ENCODE results near the gene GJC3. TPM values are rescaled to one million over a fixed set of nuclear protein-coding genes. Genes with fewer than 3 reads are reported as not detected.
"Not testable (repeated sequence)": the region's sequence is repeated elsewhere in the genome, so short reads cannot be mapped to it uniquely, and the experiment has no call there.

GJC3 gene
- total RNA-seq, 1 experiment from 2014 or later: 2.3 TPM

DNA sequence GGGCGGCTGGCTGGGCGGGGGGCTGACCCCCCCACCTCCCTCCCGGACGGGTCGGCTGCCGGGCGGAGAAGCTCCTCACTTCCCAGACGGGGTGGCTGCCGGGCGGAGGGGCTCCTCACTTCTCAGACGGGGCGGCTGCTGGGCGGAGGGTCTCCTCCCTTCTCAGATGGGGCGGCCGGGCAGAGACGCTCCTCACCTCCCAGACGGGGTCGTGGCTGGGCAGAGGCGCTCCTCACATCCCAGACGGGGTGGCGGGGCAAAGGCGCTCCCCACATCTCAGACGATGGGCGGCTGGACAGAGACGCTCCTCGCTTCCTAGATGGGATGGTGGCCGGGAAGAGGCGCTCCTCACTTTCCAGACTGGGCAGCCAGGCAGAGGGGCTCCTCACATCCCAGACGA lies 41.1 kb downstream of the GJC3 start:
- DNase-seq; H2AFZ ChIP-seq (ENCODE audit: low read length); H3K79me1 ChIP-seq (ENCODE audit: insufficient read depth, low read depth, low read length, poor library complexity, severe bottlenecking); H4K91ac ChIP-seq (ENCODE audit: insufficient read length, low read depth, low read length); H3K27ac Mint-ChIP-seq; H3K4ac ChIP-seq (ENCODE audit: low read depth, low read length); H2BK15ac ChIP-seq (ENCODE audit: low read depth, low read length); H3K27me3 Mint-ChIP-seq (ENCODE audit: low read depth); H3K14ac ChIP-seq (ENCODE audit: insufficient read depth, low read length); H2BK12ac ChIP-seq (ENCODE audit: insufficient read length, low read depth, low read length); H3K56ac ChIP-seq (ENCODE audit: insufficient read length, low read depth, low read length); H3T11ph ChIP-seq (ENCODE audit: low read length); H3K27ac ChIP-seq (ENCODE audit: insufficient read length, low read depth, low read length); H3K18ac ChIP-seq (ENCODE audit: insufficient read length, low read depth, low read length); H3K79me2 ChIP-seq (ENCODE audit: insufficient read depth, low read length); H3K27me3 ChIP-seq (ENCODE audit: insufficient read depth, low read length); H2BK20ac ChIP-seq (ENCODE audit: low read depth, low read length, poor library complexity, severe bottlenecking); H2BK120ac ChIP-seq (ENCODE audit: low read depth, low read length, poor library complexity, severe bottlenecking); H2BK5ac ChIP-seq (ENCODE audit: insufficient read length, low read length); H3K4me1 ChIP-seq (ENCODE audit: insufficient read depth, low read length); H4K5ac ChIP-seq (ENCODE audit: insufficient read length, low read depth, low read length); H3K4me1 Mint-ChIP-seq; H3K4me3 Mint-ChIP-seq; H4K8ac ChIP-seq (replicated peaks; ENCODE audit: insufficient read length, low read depth, low read length); H4K20me1 ChIP-seq (ENCODE audit: control insufficient read depth, insufficient read depth, insufficient read length); H3K23ac ChIP-seq (ENCODE audit: insufficient read length, low read depth, low read length); H3K23me2 ChIP-seq (ENCODE audit: insufficient read length, low read depth, low read length, poor library complexity, severe bottlenecking); H3K4me2 ChIP-seq (ENCODE audit: insufficient read depth, insufficient read length, low read length); H2AK5ac ChIP-seq (ENCODE audit: insufficient read length, low read length); H3K9ac ChIP-seq (ENCODE audit: extremely low read depth, insufficient read length, low read length): not testable (repeated sequence)
- peaks cover 11% of the 10 kb centered on the region for H3K9me3 ChIP-seq (ENCODE audit: control insufficient read depth, low read depth, low read length)
- peaks cover 30 to 41% of the 10 kb centered on the region in 2 experiments for H3K9me3 Mint-ChIP-seq
- peaks cover 13 to 27% (median 15%) of the 10 kb centered on the region in 3 experiments for H3K36me3 Mint-ChIP-seq (ENCODE audit: insufficient read depth in 1 of 3, low read depth in 3 of 3)
- WGBS (ENCODE audit: extremely low coverage, insufficient read length, low lambda C conversion rate): no CpG with 5 or more reads among the region's 29 CpGs
